Stimulated activated CD4-positive, alpha-beta T cell treated with anti-CD3 and anti-CD28 coated beads, Interleukin-4, amount 100 ng/mL, for 1 hour (primary cell): ENCODE results near the gene SOD3.

Experiments used
- DNase-seq: peaks from one replicate; pipeline ENCODE4 v3.0.0-alpha.2; 2020

SOD3 gene

GRCh38 chr4:24845902-24846301, 50.5 kb downstream of the SOD3 start:
- DNase-seq, result no peak

- no peak for DNase-seq
These were observed 51.3 kb downstream of the SOD3 start for GRCh38 chr4:24846716-24847115.

- no peak for DNase-seq
These were observed 54.0 kb downstream of the SOD3 start for GRCh38 chr4:24849351-24849750.

GRCh38 chr4:24849756-24850155, 54.4 kb downstream of the SOD3 start:
- no peak for DNase-seq
